Activated CD4-positive, alpha-beta memory T cell treated with anti-CD3 and anti-CD28 coated beads for 36 hours (primary cell): ENCODE data around the gene RALY. TPM values are rescaled to one million over a fixed set of nuclear protein-coding genes. Genes with fewer than 3 reads are reported as not detected.

Experiments
- CTCF ChIA-PET: fragments of 350-600 bp; sonication (Branson Sonifier 250); formaldehyde crosslinking; loops from one replicate; lab custom pipeline; 2021; ENCODE audit warnings: antibody characterized with exemption, inconsistent platforms; lab: Charles Lee
- POLR2A ChIA-PET: fragments of 350-600 bp; sonication (Branson Sonifier 250); formaldehyde crosslinking; loops from one replicate; lab custom pipeline; 2021; ENCODE audit warnings: antibody characterized with exemption; lab: Charles Lee
- DNase-seq: peaks from one replicate; pipeline ENCODE4 v3.0.0-alpha.2; 2020
- H3K27ac Mint-ChIP-seq: one replicate; pipeline ENCODE4 v1.8.0; 2021; ENCODE audit warnings: mixed read lengths
- H3K27me3 Mint-ChIP-seq: one replicate; pipeline ENCODE4 v1.8.0; 2021; ENCODE audit warnings: mixed read lengths
- H3K36me3 Mint-ChIP-seq: one replicate; pipeline ENCODE4 v1.8.0; 2021; ENCODE audit warnings: mixed read lengths
- H3K4me1 Mint-ChIP-seq: one replicate; pipeline ENCODE4 v1.8.0; 2021; ENCODE audit warnings: low read depth, mixed read lengths
- H3K4me3 Mint-ChIP-seq: one replicate; pipeline ENCODE4 v1.8.0; 2021; ENCODE audit warnings: mild to moderate bottlenecking, mixed read lengths
- H3K9me3 Mint-ChIP-seq: one replicate; pipeline ENCODE4 v1.8.0; 2021; ENCODE audit warnings: mixed read lengths
- intact Hi-C: fragments of 100-400 bp; cut with micrococcal nuclease; formaldehyde crosslinking; loops from one replicate; pipeline ENCODE4 v1.15.1; 2023
- total RNA-seq, 2 experiments: library from RNA; stranded (reverse); gene quantifications; one replicate each; pipeline ENCODE4 v1.2.3, GENCODE V29; 2021

Gene RALY
- total RNA-seq, 2 experiments from 2014 or later: 149 to 159 TPM

DNA sequence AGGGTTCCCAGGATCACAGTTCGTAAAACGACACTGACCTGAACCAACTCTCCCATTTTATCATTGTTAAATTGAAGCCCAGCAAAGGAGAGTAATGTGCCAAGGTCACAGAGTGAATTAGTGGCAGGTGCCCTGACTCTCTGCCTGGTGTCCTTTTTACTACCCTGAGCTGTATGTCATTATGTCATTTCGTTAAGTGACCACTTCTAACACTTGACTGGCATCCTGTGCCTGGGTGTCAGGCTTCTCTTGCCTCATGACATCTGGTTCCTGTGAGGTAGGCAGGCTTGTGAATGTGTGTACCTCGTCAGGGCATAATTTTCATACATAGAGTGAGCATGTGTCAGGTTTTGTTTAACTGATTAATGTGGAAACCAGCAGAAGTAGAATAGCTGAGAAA is 48.6 kb downstream of the RALY start:
- H3K27me3 Mint-ChIP-seq: no peaks in the 10 kb centered on the region
- POLR2A ChIA-PET: no interaction called here
- no peaks in the 10 kb centered on the region for H3K9me3 Mint-ChIP-seq
- H3K27ac Mint-ChIP-seq: no peak overlapping the region
- intact Hi-C loops: no loop called here
- peaks cover 73% of the 10 kb centered on the region for H3K4me1 Mint-ChIP-seq
- DNase-seq: no peak
- CTCF ChIA-PET: no interaction called here
- H3K36me3 Mint-ChIP-seq: peaks cover under 1% of the 10 kb centered on the region
- H3K4me3 Mint-ChIP-seq: no peak overlapping the region

GRCh38 chr20:34043025-34043424 is 49.3 kb downstream of the RALY start:
- Mint-ChIP-seq H3K36me3 (no peaks in the 10 kb centered on the region), H3K4me1 (peaks cover 73% of the 10 kb centered on the region), H3K27ac (peak overlapping the region; percentile 38), H3K9me3 (no peaks in the 10 kb centered on the region), H3K4me3 (no peak overlapping the region), H3K27me3 (no peaks in the 10 kb centered on the region)
- ChIA-PET POLR2A (no interaction called here), CTCF (no interaction called here)
- intact Hi-C loops: no loop called here
- DNase-seq: no peak

DNA sequence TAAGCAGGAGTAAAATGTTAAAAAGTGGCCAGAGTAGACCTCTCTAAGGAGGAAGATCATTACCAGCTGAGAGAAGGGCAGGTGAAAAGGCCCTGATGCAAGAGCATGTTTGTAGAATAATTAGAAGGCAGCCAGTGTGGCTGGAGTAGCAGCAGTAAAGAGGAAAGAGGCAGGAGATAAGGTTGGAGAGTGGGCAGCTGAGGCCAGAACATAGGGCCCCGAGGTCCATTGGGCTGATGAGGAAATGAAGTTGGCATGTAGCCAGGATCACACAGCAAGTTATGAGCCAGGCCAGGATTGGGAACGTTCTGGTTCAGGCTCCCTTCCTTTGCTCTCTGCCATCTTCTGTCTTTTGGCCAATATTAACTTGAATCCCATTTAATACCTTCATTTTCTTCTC is 51.6 kb downstream of the RALY start:
- Mint-ChIP-seq H3K9me3 (no peaks in the 10 kb centered on the region), H3K27ac (no peak overlapping the region), H3K36me3 (no peaks in the 10 kb centered on the region), H3K4me1 (peaks cover 77% of the 10 kb centered on the region), H3K27me3 (no peaks in the 10 kb centered on the region), H3K4me3 (no peak overlapping the region)
- intact Hi-C loops: no loop called here
- ChIA-PET CTCF (no interaction called here), POLR2A (interaction anchor here (1.6 kb wide), 1 partner anchor 14 kb away, joined by 4 read pairs; no protein-coding TSS in a partner anchor)
- no peak for DNase-seq

GRCh38 chr20:34045930-34046725 is 52.4 kb downstream of the RALY start:
- DNase-seq: no peak
- no peak overlapping the region for H3K27ac Mint-ChIP-seq
- no peak overlapping the region for H3K4me3 Mint-ChIP-seq
- H3K36me3 Mint-ChIP-seq: no peaks in the 10 kb centered on the region
- no peaks in the 10 kb centered on the region for H3K27me3 Mint-ChIP-seq
- ChIA-PET CTCF (no interaction called here), POLR2A (no interaction called here)
- no peaks in the 10 kb centered on the region for H3K9me3 Mint-ChIP-seq
- peaks cover 75% of the 10 kb centered on the region for H3K4me1 Mint-ChIP-seq
- intact Hi-C loops: no loop called here

DNA sequence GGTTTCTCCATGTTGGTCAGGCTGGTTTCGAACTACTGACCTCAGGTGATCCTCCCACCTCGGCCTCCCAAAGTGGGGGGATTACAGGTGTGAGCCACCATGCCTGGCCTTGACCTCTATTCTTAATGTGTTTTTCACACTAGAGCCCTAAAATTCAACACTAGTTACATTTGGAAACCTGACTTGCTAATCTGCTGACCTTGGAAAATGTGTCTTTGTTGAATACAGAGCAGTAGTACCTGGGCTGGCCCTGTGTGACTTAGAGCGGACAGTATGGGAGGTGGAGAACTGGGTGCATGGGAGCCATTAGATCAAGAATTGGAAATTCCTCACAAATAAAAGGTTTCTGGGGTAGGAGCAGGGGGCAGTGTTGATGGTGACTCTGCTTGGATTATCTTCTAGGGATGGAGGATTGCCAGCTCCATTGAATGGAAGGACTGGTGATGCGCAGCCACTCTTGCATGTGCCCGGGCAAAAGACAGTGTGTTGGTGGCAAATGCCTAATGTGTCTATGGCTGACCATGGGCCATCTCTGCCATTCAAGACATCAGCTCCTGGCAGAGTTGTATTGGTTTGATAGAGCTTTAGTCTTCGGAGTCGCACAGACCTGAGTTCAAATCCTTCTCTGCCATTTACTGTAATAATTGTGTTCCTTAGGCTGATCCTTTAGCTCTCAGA is 53.4 kb downstream of the RALY start:
- Mint-ChIP-seq H3K27ac (no peak overlapping the region), H3K27me3 (no peaks in the 10 kb centered on the region), H3K4me1 (peaks cover 71% of the 10 kb centered on the region), H3K4me3 (no peak overlapping the region), H3K36me3 (no peaks in the 10 kb centered on the region), H3K9me3 (no peaks in the 10 kb centered on the region)
- ChIA-PET CTCF (interaction anchor here (0.9 kb wide), 1 partner anchor 22 kb away, joined by 3 read pairs; no protein-coding TSS in a partner anchor), POLR2A (no interaction called here)
- intact Hi-C loops: no loop called here
- DNase-seq: no peak

DNA sequence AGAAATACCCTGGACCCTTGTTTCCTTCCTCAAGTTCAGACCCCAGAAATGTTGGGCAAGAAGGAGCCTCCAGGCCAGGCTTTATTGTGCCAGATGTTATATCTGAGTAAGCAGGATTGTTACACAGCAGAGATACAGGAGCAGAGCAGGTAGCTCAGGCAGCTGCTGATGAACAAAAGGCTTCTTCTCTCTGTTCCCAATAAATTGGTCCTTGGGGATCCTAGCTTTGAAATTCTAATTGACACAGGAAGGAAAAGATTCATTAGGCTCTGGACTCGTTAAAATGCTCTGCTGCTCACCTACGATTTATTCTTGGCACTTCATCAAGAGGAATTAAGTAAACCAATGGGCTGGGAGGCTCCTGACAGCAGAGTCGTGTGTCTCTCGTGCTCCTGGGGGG is 54.2 kb downstream of the RALY start:
- H3K4me1 Mint-ChIP-seq: peaks cover 72% of the 10 kb centered on the region
- DNase-seq: no peak
- intact Hi-C loops: no loop called here
- CTCF ChIA-PET: interaction anchor here (0.9 to 1.7 kb wide), 2 partner anchors 11 to 21 kb away, joined by 3 read pairs; no protein-coding TSS in a partner anchor
- POLR2A ChIA-PET: no interaction called here
- no peak overlapping the region for H3K4me3 Mint-ChIP-seq
- no peaks in the 10 kb centered on the region for H3K27me3 Mint-ChIP-seq
- no peaks in the 10 kb centered on the region for H3K36me3 Mint-ChIP-seq
- H3K9me3 Mint-ChIP-seq: no peaks in the 10 kb centered on the region
- H3K27ac Mint-ChIP-seq: no peak overlapping the region

DNA sequence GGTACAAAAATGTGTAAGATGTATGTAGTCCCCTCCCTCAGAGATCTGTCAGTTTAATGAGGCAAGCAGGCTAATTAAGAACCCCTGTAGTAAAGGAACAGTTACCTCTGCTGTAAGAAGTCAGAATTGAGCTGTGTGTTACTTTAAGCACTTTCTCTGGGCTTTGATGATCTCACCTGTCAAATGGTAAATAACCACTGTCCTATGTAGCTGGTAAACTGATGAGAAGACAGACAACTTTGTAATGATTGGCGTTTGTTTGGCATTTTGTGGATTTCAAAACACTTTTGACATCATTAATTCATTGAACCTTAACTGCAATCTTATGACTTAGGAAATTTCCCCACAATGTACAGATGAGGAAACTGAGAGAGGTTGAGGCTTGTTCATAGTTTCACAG is 55.7 kb downstream of the RALY start:
- no peak overlapping the region for H3K4me3 Mint-ChIP-seq
- intact Hi-C loops: no loop called here
- H3K27me3 Mint-ChIP-seq: no peaks in the 10 kb centered on the region
- DNase-seq: no peak
- peaks cover 74% of the 10 kb centered on the region for H3K4me1 Mint-ChIP-seq
- H3K36me3 Mint-ChIP-seq: no peaks in the 10 kb centered on the region
- CTCF ChIA-PET: interaction anchor here (1.0 to 1.7 kb wide), 4 partner anchors 12 to 135 kb away, joined by 3 to 9 read pairs (median 5); no protein-coding TSS in a partner anchor
- POLR2A ChIA-PET: interaction anchor here (0.7 kb wide), 1 partner anchor 63 kb away, joined by 3 read pairs; the partner anchor contains the start of gene EIF2S2
- no peak overlapping the region for H3K27ac Mint-ChIP-seq
- no peaks in the 10 kb centered on the region for H3K9me3 Mint-ChIP-seq

DNA sequence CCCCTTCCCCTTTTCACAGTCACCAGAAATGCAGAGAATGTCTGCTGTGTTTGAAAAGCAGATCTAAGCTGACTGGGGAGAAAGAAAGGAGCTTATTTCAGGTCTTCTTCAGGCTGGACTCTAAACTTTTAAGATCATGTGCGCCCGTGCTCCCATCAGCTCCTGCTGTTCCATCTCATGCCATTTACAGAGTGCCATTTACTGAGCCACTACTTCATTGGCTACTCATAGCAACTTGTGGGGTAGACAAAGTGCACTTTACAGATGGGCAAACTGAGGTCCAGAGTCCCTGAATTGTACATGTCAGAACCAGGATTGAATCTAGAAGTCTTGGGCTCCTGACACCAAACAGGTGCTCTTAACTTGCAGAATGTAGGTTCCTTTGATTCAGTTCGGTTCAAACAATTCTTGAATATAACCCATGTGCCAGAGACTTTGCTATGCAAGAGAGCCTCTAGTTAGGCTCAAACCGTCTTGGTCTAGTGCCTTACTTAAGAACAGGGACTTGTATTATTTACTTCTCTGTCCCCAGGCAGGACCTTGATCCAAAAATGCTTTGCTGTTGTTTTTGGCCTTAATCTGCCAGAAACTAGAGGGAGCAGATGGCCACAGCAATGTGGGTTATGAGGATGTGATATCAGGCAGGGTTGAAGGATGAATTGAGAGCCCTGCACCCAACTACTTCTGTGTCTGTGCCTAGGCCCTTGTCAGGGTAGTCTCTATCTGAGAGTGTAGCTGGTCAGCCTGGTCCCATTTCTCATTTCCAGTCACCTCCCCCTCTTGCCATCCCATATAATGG is 56.4 kb downstream of the RALY start:
- Mint-ChIP-seq H3K4me1 (peaks cover 80% of the 10 kb centered on the region), H3K36me3 (no peaks in the 10 kb centered on the region), H3K4me3 (no peak overlapping the region), H3K27me3 (no peaks in the 10 kb centered on the region), H3K9me3 (no peaks in the 10 kb centered on the region), H3K27ac (no peak overlapping the region)
- ChIA-PET CTCF (interaction anchor here (1.0 to 1.2 kb wide), 3 partner anchors 19 to 135 kb away, joined by 3 to 9 read pairs (median 7); no protein-coding TSS in a partner anchor), POLR2A (interaction anchor here (0.7 kb wide), 1 partner anchor 62 kb away, joined by 3 read pairs; the partner anchor contains the start of gene EIF2S2)
- intact Hi-C loops: no loop called here
- DNase-seq: no peak

DNA sequence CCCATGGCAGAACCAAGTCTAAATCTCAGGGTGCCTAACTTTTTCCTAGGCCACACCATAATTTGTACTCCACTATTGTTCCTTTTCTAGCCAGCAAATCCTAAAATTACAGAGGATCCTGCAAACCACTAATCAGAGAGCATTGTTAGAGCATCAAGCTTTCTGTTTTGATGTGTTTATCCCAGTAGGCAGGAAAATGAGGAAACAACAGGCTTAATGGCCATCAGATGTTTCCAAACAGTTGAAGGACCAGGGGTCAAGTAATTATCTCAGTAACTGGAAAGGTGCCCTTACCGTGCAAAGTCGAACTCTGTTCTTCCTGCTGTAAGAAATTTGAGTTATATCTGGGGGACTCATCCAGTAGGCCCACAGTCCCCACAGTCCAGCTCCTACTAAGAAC is 58.7 kb downstream of the RALY start:
- ChIA-PET POLR2A (no interaction called here), CTCF (no interaction called here)
- no peak for DNase-seq
- Mint-ChIP-seq H3K27ac (no peak overlapping the region), H3K27me3 (no peaks in the 10 kb centered on the region), H3K9me3 (no peaks in the 10 kb centered on the region), H3K4me1 (peaks cover 81% of the 10 kb centered on the region), H3K4me3 (no peak overlapping the region), H3K36me3 (no peaks in the 10 kb centered on the region)
- intact Hi-C loops: no loop called here

DNA sequence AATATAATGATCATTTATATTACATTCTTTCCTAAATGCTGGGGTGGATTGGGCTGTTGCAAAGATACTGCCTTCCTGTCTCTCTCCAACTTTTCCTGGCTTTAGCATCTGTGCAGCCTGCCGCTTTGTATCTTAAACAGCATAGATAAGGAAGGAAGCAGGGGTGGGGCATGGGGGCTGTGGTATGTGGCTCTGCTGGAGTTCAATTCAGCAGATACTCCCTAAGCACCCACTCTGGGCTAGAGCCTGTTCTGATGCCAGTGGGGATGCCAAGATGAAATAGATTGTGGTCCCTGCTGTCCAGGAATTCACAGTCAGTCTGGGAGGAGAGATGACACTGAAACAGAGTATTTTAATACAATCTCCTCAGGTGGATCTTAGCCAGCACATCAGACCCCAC is 61.6 kb downstream of the RALY start:
- Mint-ChIP-seq H3K27me3 (no peaks in the 10 kb centered on the region), H3K4me1 (peaks cover 77% of the 10 kb centered on the region), H3K27ac (peak overlapping the region; percentile 18), H3K9me3 (no peaks in the 10 kb centered on the region), H3K4me3 (no peak overlapping the region), H3K36me3 (no peaks in the 10 kb centered on the region)
- ChIA-PET POLR2A (no interaction called here), CTCF (no interaction called here)
- intact Hi-C loops: no loop called here
- DNase-seq: no peak

DNA sequence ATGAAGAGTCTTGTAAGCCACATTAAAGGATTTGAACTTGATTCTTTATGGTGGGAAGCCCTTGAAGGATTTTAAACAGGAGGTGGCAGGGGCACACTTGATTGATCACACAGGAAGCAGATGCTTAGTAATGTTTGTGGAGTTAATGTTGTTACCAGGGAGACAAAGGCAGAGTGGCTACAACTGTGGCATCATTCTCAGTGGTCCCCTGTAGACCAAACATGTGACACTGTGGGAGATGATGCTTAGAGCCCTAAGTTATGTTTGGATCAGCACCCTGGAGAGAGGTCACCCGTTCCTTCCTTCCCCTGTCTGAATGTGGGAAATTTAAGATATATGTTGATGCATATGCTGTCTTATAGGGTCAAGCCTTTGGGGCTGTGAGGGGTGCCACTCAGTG is 65.1 kb downstream of the RALY start:
- POLR2A ChIA-PET: no interaction called here
- CTCF ChIA-PET: interaction anchor here (2.5 kb wide), 1 partner anchor 11 kb away, joined by 7 read pairs; no protein-coding TSS in a partner anchor
- intact Hi-C loops: no loop called here
- Mint-ChIP-seq H3K9me3 (no peaks in the 10 kb centered on the region), H3K4me3 (no peak overlapping the region), H3K4me1 (peaks cover 85% of the 10 kb centered on the region), H3K27me3 (no peaks in the 10 kb centered on the region), H3K27ac (peak overlapping the region; percentile 1), H3K36me3 (no peaks in the 10 kb centered on the region)
- DNase-seq: no peak
